GM21786 (cell line): Measurements from ENCODE around the gene RNF213.

ENCODE experiments used
- ATAC-seq: cut with Tn5 transposase; IDR thresholded peaks from one replicate; pipeline ENCODE4 v1.9.1; 2021; ENCODE audit not compliant: unreplicated experiment

Gene RNF213

GRCh38 chr17:80347536-80347935 lies 86.9 kb downstream of the RNF213 start:
- ATAC-seq, result no peak

GRCh38 chr17:80347948-80348351 lies 87.3 kb downstream of the RNF213 start:
- ATAC-seq, result no peak

GRCh38 chr17:80348551-80349150 lies 88.0 kb downstream of the RNF213 start:
- ATAC-seq, result no peak

GRCh38 chr17:80349151-80349651 lies 88.5 kb downstream of the RNF213 start:
- ATAC-seq, result no peak

GRCh38 chr17:80349751-80350150 lies 89.1 kb downstream of the RNF213 start:
- ATAC-seq, result no peak

GRCh38 chr17:80352216-80352895 lies 91.7 kb downstream of the RNF213 start:
- ATAC-seq, result no peak

GRCh38 chr17:80352991-80353665 lies 92.5 kb downstream of the RNF213 start:
- no peak for ATAC-seq

- ATAC-seq, result no peak
Observed at GRCh38 chr17:80353718-80354275, 93.1 kb downstream of the RNF213 start.

- no peak for ATAC-seq
Observed at GRCh38 chr17:80354336-80354735, 93.7 kb downstream of the RNF213 start.

GRCh38 chr17:80356231-80356856 lies 95.7 kb downstream of the RNF213 start:
- ATAC-seq, result no peak

- ATAC-seq, result no peak
Observed at GRCh38 chr17:80358131-80358530, 97.5 kb downstream of the RNF213 start.

GRCh38 chr17:80358861-80359260 lies 98.2 kb downstream of the RNF213 start:
- ATAC-seq, result no peak

- ATAC-seq, result no peak
Observed at GRCh38 chr17:80359422-80360110, 98.9 kb downstream of the RNF213 start.

GRCh38 chr17:80360396-80360795 lies 99.7 kb downstream of the RNF213 start:
- ATAC-seq, result no peak

- ATAC-seq, result no peak
Observed at GRCh38 chr17:80361495-80362220, 101.0 kb downstream of the RNF213 start.

- ATAC-seq, result no peak
Observed at GRCh38 chr17:80362428-80363119, 101.9 kb downstream of the RNF213 start.

GRCh38 chr17:80363120-80363515 lies 102.5 kb downstream of the RNF213 start:
- ATAC-seq, result no peak

GRCh38 chr17:80363518-80364090 lies 103.0 kb downstream of the RNF213 start:
- no peak for ATAC-seq

- no peak for ATAC-seq
Observed at GRCh38 chr17:80364091-80364691, 103.5 kb downstream of the RNF213 start.
